SK-N-SH (cell line): ENCODE measurements around the gene SAPCD2. TPM values are rescaled to one million over a fixed set of nuclear protein-coding genes. Genes with fewer than 3 reads are reported as not detected.

Experiments
- CTCF ChIA-PET: fragments of 300-600, 350-600 bp; formaldehyde crosslinking; extraction: SDS; loops from one replicate; lab custom pipeline; 2021; lab: Yijun Ruan, JAX
- POLR2A ChIA-PET: fragments of 350-600 bp; sonication (Branson Sonifier 250); formaldehyde crosslinking; extraction: SDS; loops from one replicate; lab custom pipeline; 2020; ENCODE audit warnings: antibody characterized with exemption, inconsistent platforms; lab: Yijun Ruan, JAX
- DNase-seq: peaks from one replicate; pipeline ENCODE4 v3.0.0; 2012
- H2AFZ ChIP-seq: fragments of 200-600 bp; sonication (generic); 2 replicates; pipeline ENCODE4 v1.8.1; 2016; ENCODE audit warnings: antibody characterized with exemption, mild to moderate bottlenecking, low read depth
- H3F3A ChIP-seq: fragments of 200-600 bp; sonication (generic); replicated peaks from 2 replicates; pipeline ENCODE3; 2016; ENCODE audit warnings: antibody characterized with exemption, mild to moderate bottlenecking; ENCODE audit not compliant: insufficient read depth
- H3K27ac ChIP-seq, 2 experiments: fragments of 200-500 bp in 1 of 2; fragments of 200-600 bp in 1 of 2; sonication (Bioruptor generic) in 1 of 2; sonication (generic), shearing (Covaris generic) in 1 of 2; 2 replicates each; pipeline versions ENCODE4 v1.5.1 to v1.6.1; 2014 to 2016; ENCODE audit warnings: low read depth in 2 of 2, inconsistent platforms in 1 of 2, low read length in 1 of 2, mild to moderate bottlenecking in 1 of 2, mixed read lengths in 1 of 2
- H3K27me3 ChIP-seq: fragments of 200-600 bp; sonication (generic), shearing (Covaris generic); 2 replicates; pipeline ENCODE4 v1.6.1; 2016; ENCODE audit warnings: mixed run types; ENCODE audit not compliant: insufficient read depth
- H3K36me3 ChIP-seq, 2 experiments: fragments of 200-500 bp in 1 of 2; fragments of 200-600 bp in 1 of 2; sonication (Bioruptor generic) in 1 of 2; sonication (generic) in 1 of 2; replicated peaks in 1 of 2; 2 replicates each; pipeline versions ENCODE3 to v1.5.1; 2014 to 2016; ENCODE audit warnings: low read length in 1 of 2, mild to moderate bottlenecking in 1 of 2; ENCODE audit not compliant: insufficient read depth in 2 of 2, control insufficient read depth in 1 of 2
- H3K4me1 ChIP-seq, 2 experiments: fragments of 200-500 bp in 1 of 2; fragments of 200-600 bp in 1 of 2; sonication (Bioruptor generic) in 1 of 2; sonication (generic), shearing (Covaris generic) in 1 of 2; 2 replicates each; pipeline versions ENCODE4 v1.5.1 to v1.6.1; 2014 to 2016; ENCODE audit warnings: low read depth in 1 of 2, low read length in 1 of 2, mixed run types in 1 of 2; ENCODE audit not compliant: insufficient read depth in 2 of 2, control insufficient read depth in 1 of 2
- H3K4me2 ChIP-seq: fragments of 200-600 bp; sonication (generic), shearing (Covaris generic); 2 replicates; pipeline ENCODE4 v1.6.1; 2017; ENCODE audit warnings: mixed run types
- H3K4me3 ChIP-seq, 2 experiments: fragments of 200-500 bp in 1 of 2; fragments of 200-600 bp in 1 of 2; sonication (Bioruptor generic) in 1 of 2; sonication (generic), shearing (Covaris generic) in 1 of 2; 2 replicates each; pipeline versions ENCODE4 v1.5.1 to v1.8.1; 2014 to 2016; ENCODE audit warnings: low read depth in 2 of 2, inconsistent platforms in 1 of 2, low read length in 1 of 2, mild to moderate bottlenecking in 1 of 2, mixed read lengths in 1 of 2, moderate library complexity in 1 of 2
- H3K79me2 ChIP-seq: fragments of 200-600 bp; sonication (generic); 2 replicates; pipeline ENCODE4 v1.8.1; 2017; ENCODE audit warnings: mild to moderate bottlenecking; ENCODE audit not compliant: insufficient read depth
- H3K9ac ChIP-seq: fragments of 200-600 bp; sonication (generic); 2 replicates; pipeline ENCODE4 v1.6.1; 2017; ENCODE audit warnings: mixed run types
- H3K9me2 ChIP-seq: fragments of 200-600 bp; sonication (generic); 2 replicates; pipeline ENCODE4 v1.6.1; 2017; ENCODE audit warnings: mixed run types
- H3K9me3 ChIP-seq: fragments of 200-600 bp; sonication (generic); 2 replicates; pipeline ENCODE4 v1.6.1; 2017; ENCODE audit warnings: mixed run types, mild to moderate bottlenecking, moderate library complexity
- H4K20me1 ChIP-seq: fragments of 200-600 bp; sonication (generic); 2 replicates; pipeline ENCODE4 v1.6.1; 2017; ENCODE audit warnings: mild to moderate bottlenecking, mixed run types; ENCODE audit not compliant: insufficient read depth
- ELF1 ChIP-seq: IDR thresholded peaks from 2 replicates; pipeline ENCODE4 v1.4.0; 2012
- EP300 ChIP-seq, 2 experiments: IDR thresholded peaks; 2 replicates each; pipeline versions ENCODE4 v1.4.0 to v1.6.1; 2012; ENCODE audit warnings: borderline replicate concordance in 1 of 2, low read depth in 1 of 2, low read length in 1 of 2
- EZH2phosphoT487 ChIP-seq: fragments of 200-600 bp; sonication (generic); IDR thresholded peaks from 2 replicates; pipeline ENCODE4 v1.6.1; 2017; ENCODE audit warnings: low read depth, mixed run types, mild to moderate bottlenecking, antibody characterized with exemption, moderate library complexity, borderline replicate concordance
- FOSL2 ChIP-seq: IDR thresholded peaks from 2 replicates; pipeline ENCODE4 v1.4.0; 2012; ENCODE audit warnings: low read depth, mild to moderate bottlenecking, moderate library complexity, borderline replicate concordance
- FOXJ3 ChIP-seq: sonication (generic); formaldehyde crosslinking; IDR thresholded peaks from 2 replicates; pipeline ENCODE4 v1.5.1; 2020; ENCODE audit warnings: mild to moderate bottlenecking, missing genetic modification reagents
- FOXM1 ChIP-seq: IDR thresholded peaks from 2 replicates; pipeline ENCODE4 v1.4.0; 2012; ENCODE audit warnings: low read depth, mild to moderate bottlenecking
- NRF1 ChIP-seq: IDR thresholded peaks from 2 replicates; pipeline ENCODE4 v1.6.1; 2012; ENCODE audit warnings: low read depth, mild to moderate bottlenecking, low read length
- POLR2AphosphoS5 ChIP-seq: IDR thresholded peaks from 2 replicates; pipeline ENCODE4 v1.6.1; 2012; ENCODE audit warnings: low read depth, low read length
- RAD21 ChIP-seq: IDR thresholded peaks from 2 replicates; pipeline ENCODE4 v1.6.1; 2012; ENCODE audit warnings: mild to moderate bottlenecking, low read length
- RFX5 ChIP-seq: IDR thresholded peaks from 2 replicates; pipeline ENCODE4 v1.6.1; 2012; ENCODE audit warnings: mild to moderate bottlenecking, improper control_type of control experiment, low read length
- SIN3A ChIP-seq: IDR thresholded peaks from 2 replicates; pipeline ENCODE4 v1.6.1; 2012; ENCODE audit warnings: low read depth, mild to moderate bottlenecking, low read length, moderate library complexity, borderline replicate concordance
- TAF1 ChIP-seq: IDR thresholded peaks from 2 replicates; pipeline ENCODE4 v1.6.1; 2012; ENCODE audit warnings: low read depth, mild to moderate bottlenecking, low read length, moderate library complexity, borderline replicate concordance
- TCF12 ChIP-seq: IDR thresholded peaks from 2 replicates; pipeline ENCODE4 v1.4.0; 2012
- YY1 ChIP-seq: IDR thresholded peaks from 2 replicates; pipeline ENCODE4 v1.4.0; 2012; ENCODE audit warnings: low read depth, mild to moderate bottlenecking
- WGBS: methylation state at CpG from one replicate; pipeline ENCODE4 v1.1.6; 2017; ENCODE audit warnings: low lambda C conversion rate; 5-methylcytosine and 5-hydroxymethylcytosine counted together
- polyA plus RNA-seq, 3 experiments: library from polyadenylated mRNA; depleted of rRNA; stranded (reverse); fragments of >200 nt; gene quantifications; 2 replicates each; pipeline ENCODE4 v1.2.3, GENCODE V29; 2012
- TF ChIP-seq, protein P1 (sequence below): IDR thresholded peaks from 2 replicates; pipeline ENCODE4 v1.4.0; 2012; ENCODE audit warnings: low read depth, borderline replicate concordance
- TF ChIP-seq, protein P2 (sequence below): fragments of 150-350 bp; IDR thresholded peaks from 2 replicates; pipeline ENCODE4 v1.6.1; 2016; ENCODE audit warnings: mild to moderate bottlenecking, low read depth, low read length
- TF ChIP-seq, protein P3 (sequence below): IDR thresholded peaks from 2 replicates; pipeline ENCODE4 v1.6.1; 2012; ENCODE audit warnings: mild to moderate bottlenecking, low read depth, low read length, moderate library complexity
- TF ChIP-seq, protein P4 (sequence below): IDR thresholded peaks from 2 replicates; pipeline ENCODE4 v1.4.0; 2012; ENCODE audit warnings: low read depth

SAPCD2 gene
- polyA plus RNA-seq, 1 of the 3 experiments (the other 2 are of a cell fraction): 6.0 TPM

DNA sequence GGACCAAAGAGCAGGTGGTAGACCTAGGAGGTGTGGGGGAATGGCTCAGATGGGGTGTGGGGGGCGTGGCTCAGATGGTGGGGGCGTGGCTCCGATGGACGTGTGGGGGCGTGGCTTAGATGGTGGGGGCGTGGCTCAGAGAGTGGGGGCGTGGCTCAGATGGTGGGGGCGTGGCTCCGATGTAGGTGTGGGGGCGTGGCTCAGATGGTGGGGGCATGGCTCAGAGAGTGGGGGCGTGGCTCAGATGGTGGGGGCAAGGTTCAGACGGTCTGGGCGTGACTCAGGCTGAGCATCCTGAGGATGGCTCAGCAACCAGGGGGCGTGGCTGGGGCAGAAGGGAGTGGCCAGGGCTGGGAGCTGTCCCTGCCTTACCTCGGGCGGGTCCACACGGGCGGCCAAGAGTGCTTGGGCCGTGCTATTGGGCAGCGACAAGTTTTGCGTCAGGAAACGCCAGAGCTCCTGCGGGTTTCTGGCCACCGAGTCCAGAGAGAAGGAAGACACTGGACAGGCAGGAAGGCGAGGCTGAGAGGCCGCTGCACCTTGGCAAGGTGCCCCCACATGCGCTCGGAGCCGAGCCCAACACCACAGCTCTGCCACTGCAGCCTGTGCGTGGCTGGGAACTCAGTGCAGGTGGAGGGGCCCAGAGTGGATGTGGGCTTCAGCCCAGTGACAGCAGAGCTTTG is 48.2 kb downstream of the SAPCD2 start (continued):
- TF ChIP-seq, protein P1, sequence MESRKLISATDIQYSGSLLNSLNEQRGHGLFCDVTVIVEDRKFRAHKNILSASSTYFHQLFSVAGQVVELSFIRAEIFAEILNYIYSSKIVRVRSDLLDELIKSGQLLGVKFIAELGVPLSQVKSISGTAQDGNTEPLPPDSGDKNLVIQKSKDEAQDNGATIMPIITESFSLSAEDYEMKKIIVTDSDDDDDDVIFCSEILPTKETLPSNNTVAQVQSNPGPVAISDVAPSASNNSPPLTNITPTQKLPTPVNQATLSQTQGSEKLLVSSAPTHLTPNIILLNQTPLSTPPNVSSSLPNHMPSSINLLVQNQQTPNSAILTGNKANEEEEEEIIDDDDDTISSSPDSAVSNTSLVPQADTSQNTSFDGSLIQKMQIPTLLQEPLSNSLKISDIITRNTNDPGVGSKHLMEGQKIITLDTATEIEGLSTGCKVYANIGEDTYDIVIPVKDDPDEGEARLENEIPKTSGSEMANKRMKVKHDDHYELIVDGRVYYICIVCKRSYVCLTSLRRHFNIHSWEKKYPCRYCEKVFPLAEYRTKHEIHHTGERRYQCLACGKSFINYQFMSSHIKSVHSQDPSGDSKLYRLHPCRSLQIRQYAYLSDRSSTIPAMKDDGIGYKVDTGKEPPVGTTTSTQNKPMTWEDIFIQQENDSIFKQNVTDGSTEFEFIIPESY: no peak
- TF ChIP-seq EZH2phosphoT487: no peak
- no peak for TF ChIP-seq NRF1
- TF ChIP-seq POLR2AphosphoS5: no peak
- no peak for TF ChIP-seq RAD21
- TF ChIP-seq, all 33 proteins: peak for 0

DNA sequence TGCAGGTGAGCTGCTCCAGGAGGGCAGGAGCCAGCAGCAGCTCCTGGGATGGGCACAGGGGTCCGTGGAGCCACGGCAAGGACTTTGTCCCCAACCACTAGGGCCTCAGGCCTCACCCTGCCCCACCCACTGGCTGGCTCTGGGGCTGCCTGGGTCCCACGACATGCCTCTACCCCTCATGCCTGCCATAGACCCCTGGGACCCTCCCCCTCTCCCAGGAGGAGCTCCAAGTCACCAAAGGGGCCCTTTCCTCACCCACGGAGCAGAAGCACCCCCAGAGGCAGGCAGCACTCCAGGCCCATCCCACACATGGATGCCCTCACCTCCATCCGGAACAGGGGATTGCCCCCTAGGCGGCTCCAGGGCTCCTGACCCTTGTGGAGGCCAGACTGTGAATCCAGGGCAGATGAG is 48.8 kb downstream of the SAPCD2 start:
- no peak for DNase-seq
- Histone ChIP-seq H3K9ac (no peak overlapping the region), H2AFZ (no peak overlapping the region), H3K9me3 (no peaks in the 10 kb centered on the region), H3K4me3 (no peak overlapping the region), H3K27me3 (no peaks in the 10 kb centered on the region), H3K4me1 (peaks cover 0 to 18% of the 10 kb centered on the region in 2 experiments; a peak in 1 of 4 replicates), H3K36me3 (peaks cover 0 to 4% of the 10 kb centered on the region in 2 experiments), H3K9me2 (no peaks in the 10 kb centered on the region), H3F3A (no peaks in the 10 kb centered on the region), H4K20me1 (0 out of 2 replicates have a peak, but pooled peaks cover 4% of the 10 kb centered on the region), H3K27ac (no peak overlapping the region), H3K4me2 (no peak overlapping the region), H3K79me2 (no peaks in the 10 kb centered on the region)
- CTCF ChIA-PET: interaction anchor here (1.1 to 1.5 kb wide), 4 partner anchors 9 to 74 kb away, joined by 3 to 10 read pairs (median 4); partner anchors contain the start of genes FUT7 and PAXX
- POLR2A ChIA-PET: interaction anchor here (1.0 kb wide), 1 partner anchor 25 kb away, joined by 3 read pairs; the partner anchor contains the start of gene CLIC3
- WGBS: 89% methylated on average over 2 of the region's 6 CpGs
- TF ChIP-seq FOSL2: no peak
- no peak for TF ChIP-seq FOXM1
- TF ChIP-seq EP300 (IDR thresholded peaks at IDR 0.05; ENCODE audit: borderline replicate concordance in 1 of 2, low read depth in 1 of 2, low read length in 1 of 2): no peak
- no peak for TF ChIP-seq POLR2AphosphoS5
- TF ChIP-seq NRF1: no peak
- TF ChIP-seq TCF12: no peak
- TF ChIP-seq, protein P2, sequence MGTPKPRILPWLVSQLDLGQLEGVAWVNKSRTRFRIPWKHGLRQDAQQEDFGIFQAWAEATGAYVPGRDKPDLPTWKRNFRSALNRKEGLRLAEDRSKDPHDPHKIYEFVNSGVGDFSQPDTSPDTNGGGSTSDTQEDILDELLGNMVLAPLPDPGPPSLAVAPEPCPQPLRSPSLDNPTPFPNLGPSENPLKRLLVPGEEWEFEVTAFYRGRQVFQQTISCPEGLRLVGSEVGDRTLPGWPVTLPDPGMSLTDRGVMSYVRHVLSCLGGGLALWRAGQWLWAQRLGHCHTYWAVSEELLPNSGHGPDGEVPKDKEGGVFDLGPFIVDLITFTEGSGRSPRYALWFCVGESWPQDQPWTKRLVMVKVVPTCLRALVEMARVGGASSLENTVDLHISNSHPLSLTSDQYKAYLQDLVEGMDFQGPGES: no peak
- TF ChIP-seq RAD21: no peak
- no peak for TF ChIP-seq TAF1
- TF ChIP-seq EZH2phosphoT487: no peak
- TF ChIP-seq FOXJ3 (CRISPR knock-in tag): no peak
- no peak for TF ChIP-seq SIN3A
- TF ChIP-seq, protein P1: no peak
- TF ChIP-seq ELF1: no peak
- TF ChIP-seq YY1: no peak
- TF ChIP-seq RFX5: no peak
- TF ChIP-seq, protein P3, sequence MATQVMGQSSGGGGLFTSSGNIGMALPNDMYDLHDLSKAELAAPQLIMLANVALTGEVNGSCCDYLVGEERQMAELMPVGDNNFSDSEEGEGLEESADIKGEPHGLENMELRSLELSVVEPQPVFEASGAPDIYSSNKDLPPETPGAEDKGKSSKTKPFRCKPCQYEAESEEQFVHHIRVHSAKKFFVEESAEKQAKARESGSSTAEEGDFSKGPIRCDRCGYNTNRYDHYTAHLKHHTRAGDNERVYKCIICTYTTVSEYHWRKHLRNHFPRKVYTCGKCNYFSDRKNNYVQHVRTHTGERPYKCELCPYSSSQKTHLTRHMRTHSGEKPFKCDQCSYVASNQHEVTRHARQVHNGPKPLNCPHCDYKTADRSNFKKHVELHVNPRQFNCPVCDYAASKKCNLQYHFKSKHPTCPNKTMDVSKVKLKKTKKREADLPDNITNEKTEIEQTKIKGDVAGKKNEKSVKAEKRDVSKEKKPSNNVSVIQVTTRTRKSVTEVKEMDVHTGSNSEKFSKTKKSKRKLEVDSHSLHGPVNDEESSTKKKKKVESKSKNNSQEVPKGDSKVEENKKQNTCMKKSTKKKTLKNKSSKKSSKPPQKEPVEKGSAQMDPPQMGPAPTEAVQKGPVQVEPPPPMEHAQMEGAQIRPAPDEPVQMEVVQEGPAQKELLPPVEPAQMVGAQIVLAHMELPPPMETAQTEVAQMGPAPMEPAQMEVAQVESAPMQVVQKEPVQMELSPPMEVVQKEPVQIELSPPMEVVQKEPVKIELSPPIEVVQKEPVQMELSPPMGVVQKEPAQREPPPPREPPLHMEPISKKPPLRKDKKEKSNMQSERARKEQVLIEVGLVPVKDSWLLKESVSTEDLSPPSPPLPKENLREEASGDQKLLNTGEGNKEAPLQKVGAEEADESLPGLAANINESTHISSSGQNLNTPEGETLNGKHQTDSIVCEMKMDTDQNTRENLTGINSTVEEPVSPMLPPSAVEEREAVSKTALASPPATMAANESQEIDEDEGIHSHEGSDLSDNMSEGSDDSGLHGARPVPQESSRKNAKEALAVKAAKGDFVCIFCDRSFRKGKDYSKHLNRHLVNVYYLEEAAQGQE: no peak
- TF ChIP-seq, protein P4, sequence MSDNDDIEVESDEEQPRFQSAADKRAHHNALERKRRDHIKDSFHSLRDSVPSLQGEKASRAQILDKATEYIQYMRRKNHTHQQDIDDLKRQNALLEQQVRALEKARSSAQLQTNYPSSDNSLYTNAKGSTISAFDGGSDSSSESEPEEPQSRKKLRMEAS: no peak
